RWPE1 (cell line): Measurements from ENCODE around the gene CPNE5.
A peak's percentile ranks its signal among the peaks of the same experiment; 100 is the strongest.

ENCODE experiments used
- CTCF ChIA-PET: fragments of 350-600 bp; sonication (Branson Sonifier 250); formaldehyde crosslinking; extraction: SDS; loops from one replicate; lab custom pipeline; 2021; lab: Yijun Ruan, JAX
- POLR2A ChIA-PET: fragments of 400-600 bp; formaldehyde crosslinking; extraction: SDS; loops from one replicate; lab custom pipeline; 2020; ENCODE audit warnings: antibody characterized with exemption; ENCODE audit not compliant: low non-redundant PET; lab: Yijun Ruan, JAX
- DNase-seq: peaks from one replicate; pipeline ENCODE4 v3.0.0; 2012; ENCODE audit warnings: low spot score
- H3K27ac ChIP-seq: fragments of 450-650 bp; 2 replicates; pipeline ENCODE4 v1.5.1; 2017
- TF ChIP-seq, protein P1 (sequence below): fragments of 450-650 bp; conservative IDR thresholded peaks from 2 replicates; pipeline ENCODE4 v1.5.1; 2017; ENCODE audit warnings: low read depth, mild to moderate bottlenecking

The CPNE5 gene

DNA sequence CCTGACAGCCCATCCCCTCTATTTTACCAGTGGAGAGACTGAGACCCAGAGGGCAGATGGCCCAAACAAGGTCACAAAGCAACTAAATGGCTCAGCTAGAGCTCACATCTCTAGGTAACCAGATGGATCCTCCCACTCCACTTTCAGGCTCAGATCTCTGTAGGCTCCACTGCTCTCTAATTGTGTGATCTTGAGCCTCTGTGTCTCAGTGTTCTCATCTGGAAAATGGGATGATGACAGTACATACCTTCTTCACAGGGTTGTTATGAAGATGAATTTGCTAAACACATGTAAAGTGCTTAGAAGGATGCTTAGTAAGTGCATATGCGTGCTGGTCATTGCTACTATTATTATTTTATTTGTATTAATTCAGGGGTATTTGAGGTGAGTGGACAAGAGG lies 101.1 kb downstream of the CPNE5 start:
- no peak overlapping the region for H3K27ac ChIP-seq
- DNase-seq = no peak
- ChIA-PET CTCF (no interaction called here), POLR2A (no interaction called here)
- TF ChIP-seq, protein P1, sequence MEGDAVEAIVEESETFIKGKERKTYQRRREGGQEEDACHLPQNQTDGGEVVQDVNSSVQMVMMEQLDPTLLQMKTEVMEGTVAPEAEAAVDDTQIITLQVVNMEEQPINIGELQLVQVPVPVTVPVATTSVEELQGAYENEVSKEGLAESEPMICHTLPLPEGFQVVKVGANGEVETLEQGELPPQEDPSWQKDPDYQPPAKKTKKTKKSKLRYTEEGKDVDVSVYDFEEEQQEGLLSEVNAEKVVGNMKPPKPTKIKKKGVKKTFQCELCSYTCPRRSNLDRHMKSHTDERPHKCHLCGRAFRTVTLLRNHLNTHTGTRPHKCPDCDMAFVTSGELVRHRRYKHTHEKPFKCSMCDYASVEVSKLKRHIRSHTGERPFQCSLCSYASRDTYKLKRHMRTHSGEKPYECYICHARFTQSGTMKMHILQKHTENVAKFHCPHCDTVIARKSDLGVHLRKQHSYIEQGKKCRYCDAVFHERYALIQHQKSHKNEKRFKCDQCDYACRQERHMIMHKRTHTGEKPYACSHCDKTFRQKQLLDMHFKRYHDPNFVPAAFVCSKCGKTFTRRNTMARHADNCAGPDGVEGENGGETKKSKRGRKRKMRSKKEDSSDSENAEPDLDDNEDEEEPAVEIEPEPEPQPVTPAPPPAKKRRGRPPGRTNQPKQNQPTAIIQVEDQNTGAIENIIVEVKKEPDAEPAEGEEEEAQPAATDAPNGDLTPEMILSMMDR = no peak

GRCh38 chr6:36737043-36737785 lies 102.0 kb downstream of the CPNE5 start:
- ChIA-PET POLR2A (no interaction called here), CTCF (interaction anchor here (0.6 kb wide), 1 partner anchor 173 kb away, joined by 3 read pairs; no protein-coding TSS in a partner anchor)
- TF ChIP-seq, protein P1 = no peak
- H3K27ac ChIP-seq = no peak overlapping the region
- DNase-seq = no peak

DNA sequence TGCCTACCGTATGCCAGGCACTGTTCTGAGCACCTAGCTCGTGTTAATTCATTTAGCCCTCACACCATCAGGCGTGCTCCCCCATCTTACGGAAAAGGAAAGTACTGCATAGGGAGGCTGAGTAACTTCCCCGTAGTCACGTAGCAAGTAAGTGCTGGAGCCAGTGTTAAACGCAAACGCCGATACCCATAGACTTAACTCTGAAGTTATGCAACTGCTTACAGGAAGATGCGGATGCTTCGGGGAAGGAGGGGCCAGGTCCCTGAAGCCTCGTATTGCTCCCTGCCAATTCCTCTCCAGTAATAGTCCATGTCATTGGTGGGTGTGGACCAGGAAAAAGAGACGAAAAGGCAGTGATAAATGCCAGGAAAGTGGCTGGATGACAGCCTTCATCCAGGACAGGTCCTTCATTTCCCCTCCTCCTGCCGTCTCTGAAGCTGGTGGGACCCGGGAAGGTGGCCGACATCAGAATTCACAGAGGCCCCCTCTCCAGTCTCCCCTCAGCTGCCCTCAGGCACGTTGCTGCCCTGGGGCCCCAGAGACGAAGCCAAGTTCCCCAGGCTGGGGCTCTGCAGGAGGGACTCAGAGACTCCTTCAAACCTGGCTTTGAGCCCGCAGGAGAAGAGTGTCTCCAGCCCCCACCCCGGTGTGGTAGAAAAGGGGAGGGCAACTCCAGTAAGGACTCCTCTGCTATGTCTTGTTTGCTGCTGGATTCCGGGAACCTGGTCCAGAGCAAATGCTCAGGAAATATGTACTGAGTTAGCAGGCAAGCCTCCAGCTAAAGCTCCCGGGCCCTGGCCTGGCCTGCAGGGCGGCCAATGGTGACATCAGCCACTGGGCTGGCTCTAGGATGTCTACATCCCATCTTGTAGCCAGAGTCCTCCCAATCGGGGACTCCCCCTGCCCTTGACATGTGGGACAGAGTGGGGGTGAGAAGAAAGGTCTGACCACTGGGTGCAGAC lies 103.9 kb downstream of the CPNE5 start:
- POLR2A ChIA-PET = no interaction called here

DNA sequence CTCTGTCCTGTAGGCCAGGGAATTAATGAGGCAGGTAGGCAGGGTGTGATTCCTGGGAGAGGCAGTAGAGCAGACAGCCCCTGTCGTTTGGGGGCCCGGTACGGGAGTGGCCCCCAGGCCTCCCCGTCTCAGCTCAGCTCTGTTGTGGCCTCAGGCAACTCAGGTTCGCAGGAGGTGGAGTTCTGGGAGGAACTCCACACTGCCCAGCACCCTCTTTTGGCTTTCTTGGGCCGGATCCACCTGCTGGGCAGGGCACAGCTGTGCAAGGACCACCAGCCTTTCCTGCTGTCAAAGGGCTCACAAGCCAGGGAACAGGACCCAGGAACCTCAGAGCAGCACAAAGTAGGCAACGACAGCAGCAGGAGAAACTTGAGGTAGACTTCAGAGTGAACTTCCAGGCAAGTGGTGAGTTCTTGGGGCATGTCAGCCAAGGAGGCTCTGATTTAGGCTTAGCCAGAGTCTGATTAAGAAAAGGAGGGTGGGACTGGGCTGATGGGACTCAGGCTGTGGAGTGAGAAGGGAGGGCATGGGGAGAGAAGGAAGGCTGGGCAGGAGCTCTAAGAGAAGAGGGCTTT lies 104.7 kb downstream of the CPNE5 start:
- CTCF ChIA-PET = interaction anchor here (0.5 to 1.4 kb wide), 2 partner anchors 25 to 33 kb away, joined by 3 to 5 read pairs; no protein-coding TSS in a partner anchor
- POLR2A ChIA-PET = no interaction called here
- peak overlapping the region; percentile 76 for H3K27ac ChIP-seq
- TF ChIP-seq, protein P1 = no peak
- no peak for DNase-seq

More for the DNA sequence above, 103.9 kb downstream of the CPNE5 start:
- DNase-seq = no peak
- CTCF ChIA-PET = interaction anchor here (0.5 to 1.4 kb wide), 3 partner anchors 24 to 155 kb away, joined by 3 to 5 read pairs (median 3); no protein-coding TSS in a partner anchor
- peak overlapping the region; percentile 76 for H3K27ac ChIP-seq
- TF ChIP-seq, protein P1 = no peak

- TF ChIP-seq, protein P1 = no peak
- CTCF ChIA-PET = interaction anchor here (0.7 kb wide), 1 partner anchor 19 kb away, joined by 3 read pairs; no protein-coding TSS in a partner anchor
- no peak overlapping the region for H3K27ac ChIP-seq
- POLR2A ChIA-PET = no interaction called here
- no peak for DNase-seq
Observed at GRCh38 chr6:36733300-36733699, 105.9 kb downstream of the CPNE5 start.
